Measurements from ENCODE around the gene NUBPL. TPM values are rescaled to one million over a fixed set of nuclear protein-coding genes. Genes with fewer than 3 reads are reported as not detected.
"Not testable (repeated sequence)": the region's sequence is repeated elsewhere in the genome, so short reads cannot be mapped to it uniquely, and the experiment has no call there.

NUBPL gene
- total RNA-seq, 4 donors from 2014 or later: 10.3 to 38.2 (median 13.4) TPM

GRCh38 chr14:31886156-31886835 is 325.1 kb downstream of the NUBPL start:
- TF ChIP-seq POLR2A (IDR thresholded peaks at IDR 0.05) (no peak), CTCF (IDR thresholded peaks at IDR 0.05) (no peak), EP300 (IDR thresholded peaks at IDR 0.05) (no peak)
- Histone ChIP-seq H3K27me3 (no peaks in the 10 kb centered on the region), H3K4me3 (no peak overlapping the region), H3K36me3 (no peaks in the 10 kb centered on the region), H3K27ac (no peak overlapping the region), H3K4me1 (peaks cover 0 to 9% (median 0%) of the 10 kb centered on the region in 4 donors), H3K9me3 (no peaks in the 10 kb centered on the region)
- WGBS, 2 donors: 29 to 30% methylated on average over 3 of the region's 3 CpGs
- no peak for DNase-seq (ENCODE audit: low spot score in 2 of 2)

- no peak for TF ChIP-seq CTCF (IDR thresholded peaks at IDR 0.05)
- TF ChIP-seq POLR2A (IDR thresholded peaks at IDR 0.05): no peak
- TF ChIP-seq EP300 (IDR thresholded peaks at IDR 0.05): no peak
- 93 to 98% methylated on average over 4 of the region's 4 CpGs for WGBS, 2 donors
- Histone ChIP-seq H3K9me3 (no peaks in the 10 kb centered on the region), H3K4me3 (no peak overlapping the region), H3K4me1 (peaks cover 0 to 19% (median under 1%) of the 10 kb centered on the region in 4 donors), H3K27me3 (no peaks in the 10 kb centered on the region), H3K27ac (no peak overlapping the region), H3K36me3 (no peaks in the 10 kb centered on the region)
- DNase-seq (ENCODE audit: low spot score in 2 of 2): no peak
These were observed 326.9 kb downstream of the NUBPL start for GRCh38 chr14:31887929-31888580.

- H3K27ac ChIP-seq: no peak overlapping the region
- H3K4me3 ChIP-seq: no peak overlapping the region
- DNase-seq (ENCODE audit: low spot score in 2 of 2): no peak
- H3K4me1 ChIP-seq: peaks cover 0 to 28% (median 1%) of the 10 kb centered on the region in 4 donors
- H3K27me3 ChIP-seq: no peaks in the 10 kb centered on the region
- no peak for TF ChIP-seq EP300 (IDR thresholded peaks at IDR 0.05)
- TF ChIP-seq POLR2A (IDR thresholded peaks at IDR 0.05): no peak
- TF ChIP-seq CTCF (IDR thresholded peaks at IDR 0.05): no peak
- H3K9me3 ChIP-seq: no peaks in the 10 kb centered on the region
- 83 to 84% methylated on average over 2 of the region's 2 CpGs for WGBS, 2 donors
- no peaks in the 10 kb centered on the region for H3K36me3 ChIP-seq
These were observed 328.1 kb downstream of the NUBPL start for GRCh38 chr14:31889297-31889696.

GRCh38 chr14:31890202-31890601 is 329.0 kb downstream of the NUBPL start:
- DNase-seq (ENCODE audit: low spot score in 2 of 2); H3K9me3 ChIP-seq; H3K4me3 ChIP-seq; H3K27me3 ChIP-seq; H3K27ac ChIP-seq; H3K36me3 ChIP-seq: not testable (repeated sequence)
- WGBS, 2 donors: 96 to 99% methylated on average over 4 of the region's 4 CpGs
- H3K4me1 ChIP-seq: peaks cover 0 to 28% (median 1%) of the 10 kb centered on the region in 4 donors

GRCh38 chr14:31893221-31893757 is 332.1 kb downstream of the NUBPL start:
- Histone ChIP-seq H3K9me3 (no peaks in the 10 kb centered on the region), H3K27me3 (no peaks in the 10 kb centered on the region), H3K27ac (peak overlapping the region in 1 of 4 donors; percentile 2), H3K36me3 (no peaks in the 10 kb centered on the region), H3K4me1 (peaks cover 0 to 25% (median 1%) of the 10 kb centered on the region in 4 donors), H3K4me3 (no peak overlapping the region)
- no peak for DNase-seq (ENCODE audit: low spot score in 2 of 2)
- WGBS, 2 donors: 42 to 43% methylated on average over 5 of the region's 5 CpGs
- no peak for TF ChIP-seq CTCF (IDR thresholded peaks at IDR 0.05)
- no peak for TF ChIP-seq POLR2A (IDR thresholded peaks at IDR 0.05)
- TF ChIP-seq EP300 (IDR thresholded peaks at IDR 0.05): no peak
